ENCODE measurements around the gene CEP128. TPM values are rescaled to one million over a fixed set of nuclear protein-coding genes. Genes with fewer than 3 reads are reported as not detected.

The CEP128 gene
- total RNA-seq (2014; rRNA removed; shearing (Covaris generic)): 2.4 and 4.2 TPM in 2 replicates

GRCh38 chr14:80941241-80942185 is at the start of gene CEP128:
CEP128 (minus strand) TSS chr14:80941738.
- peak; percentile 93 for DNase-seq (ENCODE audit: low spot score)

DNA sequence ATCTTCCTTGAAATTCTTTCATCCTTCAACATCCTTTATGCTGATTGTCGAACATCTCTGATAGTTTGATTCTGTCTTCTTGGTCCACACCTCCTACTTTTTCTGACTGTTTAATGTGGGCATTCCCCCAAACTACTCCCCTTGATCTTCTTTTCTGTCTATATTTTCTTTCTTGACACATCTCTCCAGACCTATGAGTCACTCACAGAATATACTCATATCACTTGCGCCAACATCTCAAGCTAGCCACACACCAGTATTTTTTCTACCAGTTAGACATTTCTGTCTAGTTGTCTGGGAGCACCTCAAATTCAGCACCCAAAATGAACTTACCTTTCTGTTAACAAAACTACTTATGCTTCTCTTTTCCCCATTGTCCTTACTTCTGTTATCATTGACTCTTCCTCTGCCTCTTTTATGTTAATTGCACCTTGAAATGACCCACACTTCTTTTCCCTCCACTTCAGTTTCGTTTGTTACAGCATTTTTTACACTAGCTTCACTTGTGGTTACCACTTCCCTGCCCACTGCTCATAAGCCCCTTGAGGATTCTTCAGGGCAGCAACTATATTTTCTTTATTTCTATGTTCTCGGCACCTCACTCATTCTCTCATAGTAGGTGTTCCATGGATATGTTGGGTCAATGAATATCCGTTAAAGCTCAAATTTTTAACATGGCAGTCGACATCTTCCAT is 47.3 kb upstream of the CEP128 start:
- DNase-seq (ENCODE audit: low spot score): no peak

- no peak for DNase-seq (ENCODE audit: low spot score)
Measured at GRCh38 chr14:80988192-80988591, 46.7 kb upstream of the CEP128 start.

DNA sequence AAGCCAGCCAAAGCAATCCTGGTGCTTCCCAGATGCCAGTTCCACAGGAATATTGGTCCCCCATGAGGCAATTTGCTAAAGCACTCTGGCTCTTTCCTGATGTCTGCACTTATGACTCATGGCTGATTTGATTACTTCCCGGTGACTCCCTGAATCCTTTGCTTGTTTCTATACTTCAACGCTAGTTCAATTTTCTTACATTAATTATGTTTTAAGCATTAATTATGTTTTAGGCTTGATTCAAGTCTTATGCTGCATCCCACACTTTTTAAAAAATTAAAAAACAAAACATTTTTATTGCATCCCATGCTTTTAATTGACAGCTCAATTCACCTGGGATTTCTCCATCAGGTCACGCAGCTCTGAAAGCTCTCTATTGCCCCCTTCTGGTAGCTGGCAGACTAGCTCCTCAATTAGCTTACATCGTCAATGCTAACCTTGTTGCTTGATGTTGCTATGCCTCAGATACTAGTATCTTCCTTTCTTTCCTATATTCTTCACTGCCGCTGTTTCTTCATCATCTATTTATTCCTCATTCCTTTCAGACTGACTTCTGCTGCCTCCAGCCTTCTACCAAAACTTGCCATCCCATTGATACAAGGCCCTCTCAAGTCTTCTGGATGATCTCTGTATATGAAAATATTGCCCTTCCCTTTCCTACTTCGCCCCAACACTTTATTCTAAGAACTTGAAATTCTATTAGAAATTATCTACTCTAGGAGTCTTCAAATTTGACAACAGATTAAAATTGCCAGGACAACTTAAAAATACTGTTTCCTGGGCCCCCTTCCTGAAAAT is 45.9 kb upstream of the CEP128 start:
- peak; percentile 52 for DNase-seq (ENCODE audit: low spot score)

DNA sequence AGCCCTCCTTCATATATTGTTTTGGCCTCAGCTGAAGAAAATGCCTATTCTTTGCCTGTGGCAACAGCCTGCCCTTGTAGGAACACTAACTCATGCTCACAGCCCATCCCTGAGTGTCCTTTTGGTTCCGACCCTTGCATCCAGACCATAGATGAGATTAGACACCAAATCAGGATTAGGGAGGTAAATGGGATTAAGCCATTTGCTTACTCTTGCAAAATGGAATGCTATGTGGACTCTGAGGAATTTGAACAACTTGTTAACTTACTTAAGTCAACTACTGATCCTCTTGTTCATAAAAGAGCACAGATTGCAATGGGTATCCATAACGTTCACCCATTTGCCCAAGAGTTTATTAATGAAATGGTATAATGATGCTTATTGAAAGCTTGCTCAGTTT is 41.2 kb upstream of the CEP128 start:
- DNase-seq (ENCODE audit: low spot score): no peak

- DNase-seq (ENCODE audit: low spot score): no peak
Measured at GRCh38 chr14:80981673-80982072, 40.1 kb upstream of the CEP128 start.

- no peak for DNase-seq (ENCODE audit: low spot score)
Measured at GRCh38 chr14:80981156-80981555, 39.6 kb upstream of the CEP128 start.

DNA sequence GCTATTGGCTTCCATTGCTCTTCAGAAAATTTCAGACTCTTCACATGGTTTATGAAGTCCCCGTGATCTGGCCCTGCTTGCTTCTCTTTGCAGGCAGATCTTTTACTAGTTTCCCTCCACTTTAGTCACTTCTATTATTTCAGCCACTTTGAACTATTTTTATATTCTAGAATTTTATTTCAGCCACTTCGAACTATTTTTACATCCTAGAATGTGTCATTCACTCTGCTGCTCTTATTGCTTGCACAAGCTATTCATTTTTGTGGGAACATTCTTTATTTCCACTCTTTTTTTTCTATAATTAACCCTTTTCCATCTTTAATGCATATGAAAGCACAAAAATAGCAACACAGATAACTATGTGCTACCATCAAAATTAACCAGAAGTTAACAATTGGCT is 38.4 kb upstream of the CEP128 start:
- DNase-seq (ENCODE audit: low spot score): no peak

- DNase-seq (ENCODE audit: low spot score): no peak
Measured at GRCh38 chr14:80978403-80978802, 36.9 kb upstream of the CEP128 start.

DNA sequence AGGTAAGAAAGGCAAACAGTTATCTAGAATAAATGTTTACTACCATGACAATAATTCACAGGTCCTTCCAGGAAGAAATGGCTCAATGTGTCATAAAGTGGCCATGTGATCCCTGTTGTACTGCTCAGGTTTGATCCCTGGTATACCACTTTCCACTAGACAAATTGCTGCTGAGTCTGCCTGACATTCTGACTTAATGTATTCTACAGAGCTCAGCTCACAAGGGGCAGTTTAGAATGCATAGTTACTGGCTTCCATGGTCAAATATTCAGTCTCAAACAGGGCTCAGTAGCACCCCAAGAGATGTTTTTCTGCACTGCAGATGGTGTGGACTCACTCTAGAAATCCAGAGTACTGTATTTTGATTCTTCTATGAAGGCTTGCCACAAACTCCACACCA is 35.7 kb upstream of the CEP128 start:
- DNase-seq (ENCODE audit: low spot score): no peak

DNA sequence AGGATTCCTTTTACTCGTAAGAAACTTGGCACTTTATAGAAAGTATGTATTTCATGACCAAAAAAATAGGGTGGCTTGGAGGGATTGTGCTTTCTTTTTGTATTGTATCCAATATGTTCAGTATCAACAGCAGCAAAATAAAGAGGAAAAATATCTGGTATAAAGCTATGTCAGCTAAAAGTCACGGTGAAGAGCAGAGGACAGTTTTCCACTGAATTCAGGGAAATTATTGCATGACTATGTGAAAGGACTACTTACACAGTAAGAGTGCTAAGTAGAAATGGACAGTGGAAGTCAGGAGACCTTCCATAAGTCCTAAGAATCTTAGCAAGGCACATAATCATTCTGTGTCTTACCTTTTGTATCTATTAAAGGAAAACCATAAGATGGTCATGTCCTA is 33.1 kb upstream of the CEP128 start:
- no peak for DNase-seq (ENCODE audit: low spot score)

DNA sequence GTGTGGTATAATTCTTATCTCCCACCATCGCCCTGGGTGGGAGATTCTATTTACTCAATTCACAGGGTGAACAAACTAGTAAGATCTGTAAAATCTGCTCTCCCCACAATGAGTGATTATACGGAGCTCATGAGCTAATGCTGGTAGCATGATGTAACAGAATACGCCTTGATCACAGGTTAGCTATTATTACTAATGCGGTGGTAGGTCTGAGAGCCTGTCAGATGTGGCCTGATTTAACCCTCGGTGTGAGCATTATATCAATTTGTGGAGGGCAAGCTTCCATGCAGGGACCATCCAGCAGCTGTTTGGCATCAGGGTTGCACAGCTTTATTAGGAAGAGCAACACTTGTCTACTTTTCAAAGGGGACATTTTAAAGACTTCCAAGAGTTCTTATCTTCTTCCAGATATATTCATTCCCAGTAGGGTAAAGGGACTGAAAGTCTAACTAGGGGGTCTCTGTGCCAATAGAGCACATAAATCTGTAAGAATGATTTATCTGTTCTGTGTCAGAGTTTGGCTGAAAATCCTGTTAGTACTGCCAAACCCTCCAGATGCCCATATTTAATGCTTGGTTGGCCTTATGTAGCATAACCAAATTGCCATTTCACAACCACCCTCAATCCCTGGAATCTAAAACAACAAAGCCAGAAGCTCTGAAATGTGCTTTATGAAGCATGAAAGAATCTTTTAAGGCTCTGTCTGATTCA is 32.5 kb upstream of the CEP128 start:
- DNase-seq (ENCODE audit: low spot score): no peak

DNA sequence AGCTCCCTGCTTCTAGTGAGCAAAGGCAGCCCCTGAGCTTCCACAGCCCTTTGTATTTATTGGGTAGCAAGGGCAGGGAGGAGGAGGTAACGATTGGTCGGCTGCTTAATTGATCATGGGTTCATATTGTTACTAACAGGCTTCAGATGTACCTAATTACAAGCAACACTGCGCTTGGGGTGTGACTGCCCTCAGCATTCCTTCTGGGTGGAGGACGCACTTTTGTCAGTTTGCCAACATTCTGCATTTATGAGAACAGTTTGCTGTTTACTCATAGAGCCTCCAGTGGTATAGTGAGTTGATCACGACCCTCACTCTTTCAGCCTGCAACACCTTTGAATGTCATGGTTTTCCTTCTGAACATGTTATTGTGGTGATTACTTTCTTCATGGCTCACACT is 23.5 kb upstream of the CEP128 start:
- DNase-seq (ENCODE audit: low spot score): no peak

DNA sequence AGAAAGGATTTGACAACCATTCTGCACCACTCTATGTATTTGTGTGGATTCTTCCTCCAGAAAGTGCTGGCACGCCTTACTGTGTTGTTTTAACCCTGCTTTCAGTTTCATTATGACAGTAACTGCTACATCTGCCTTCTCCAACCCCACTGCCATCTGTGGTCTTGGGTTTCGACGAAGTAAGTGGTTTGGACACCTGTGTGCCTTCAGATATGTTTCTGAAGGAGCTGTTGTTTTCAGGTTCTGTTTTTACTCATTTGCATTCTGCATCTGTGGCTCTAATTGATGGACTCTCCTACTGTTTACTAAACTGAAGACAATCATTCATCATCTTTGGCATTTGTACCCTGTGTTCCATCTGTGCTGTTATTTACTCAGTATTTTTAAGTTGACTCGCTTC is 18.0 kb upstream of the CEP128 start:
- DNase-seq (ENCODE audit: low spot score): no peak

DNA sequence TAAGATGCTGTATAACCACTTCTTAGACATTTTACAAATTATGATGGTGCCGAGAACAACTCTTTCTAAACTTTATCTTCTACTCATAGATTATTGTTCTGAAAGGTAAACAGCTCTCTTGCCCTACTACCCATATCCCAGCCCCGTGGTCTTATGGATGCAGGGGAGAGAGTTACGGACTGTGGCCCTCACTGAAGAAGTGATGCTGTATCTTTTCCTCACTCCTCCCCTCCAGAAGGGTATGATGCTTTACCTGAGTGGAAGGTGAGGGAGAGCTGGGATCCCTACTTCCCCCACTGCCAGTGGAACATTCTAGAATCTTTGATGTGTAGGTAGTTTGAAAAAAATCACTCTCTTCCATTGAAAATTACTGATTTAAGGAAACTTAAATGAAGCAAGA is 17.4 kb upstream of the CEP128 start:
- DNase-seq (ENCODE audit: low spot score): no peak

DNA sequence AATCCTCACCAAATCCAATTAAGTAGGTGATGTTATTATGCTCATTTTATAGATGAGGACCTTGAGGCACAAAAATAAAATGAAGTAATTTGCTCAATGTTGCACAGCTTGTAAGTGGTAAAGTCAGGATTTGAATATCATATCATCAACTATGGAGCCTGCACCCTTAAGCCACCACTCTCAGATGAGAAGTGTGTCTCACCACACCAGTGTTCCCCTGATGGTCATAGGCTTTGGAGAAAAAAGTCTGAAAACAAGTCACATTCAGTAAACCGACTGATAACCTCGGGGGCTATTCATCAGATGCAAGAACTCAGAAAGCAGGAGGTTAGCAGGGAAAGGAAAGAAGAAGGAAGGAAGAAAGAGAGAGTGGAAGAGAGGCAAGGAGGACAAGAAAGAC is 16.7 kb upstream of the CEP128 start:
- no peak for DNase-seq (ENCODE audit: low spot score)

DNA sequence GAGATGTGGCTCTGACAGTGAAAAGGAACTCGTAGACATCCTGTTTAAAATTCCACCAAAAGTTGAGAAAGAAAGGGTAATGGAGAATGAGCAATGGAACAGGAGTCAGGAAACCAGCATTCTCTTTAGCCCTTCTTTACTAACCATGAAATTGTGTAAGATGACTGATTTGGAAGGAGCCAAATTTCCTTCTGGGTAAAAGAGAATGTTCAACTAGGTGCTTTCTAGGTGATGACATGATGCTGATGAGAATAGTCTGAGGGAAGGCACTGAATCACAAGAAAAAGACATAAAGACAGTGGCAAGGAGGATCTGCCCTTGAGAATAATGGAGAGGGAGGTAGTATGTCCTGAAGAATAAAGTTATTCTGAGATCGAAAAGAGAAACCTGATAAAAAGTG is 16.1 kb upstream of the CEP128 start:
- DNase-seq (ENCODE audit: low spot score): no peak

- DNase-seq (ENCODE audit: low spot score): no peak
Measured at GRCh38 chr14:80956922-80957321, 15.4 kb upstream of the CEP128 start.

DNA sequence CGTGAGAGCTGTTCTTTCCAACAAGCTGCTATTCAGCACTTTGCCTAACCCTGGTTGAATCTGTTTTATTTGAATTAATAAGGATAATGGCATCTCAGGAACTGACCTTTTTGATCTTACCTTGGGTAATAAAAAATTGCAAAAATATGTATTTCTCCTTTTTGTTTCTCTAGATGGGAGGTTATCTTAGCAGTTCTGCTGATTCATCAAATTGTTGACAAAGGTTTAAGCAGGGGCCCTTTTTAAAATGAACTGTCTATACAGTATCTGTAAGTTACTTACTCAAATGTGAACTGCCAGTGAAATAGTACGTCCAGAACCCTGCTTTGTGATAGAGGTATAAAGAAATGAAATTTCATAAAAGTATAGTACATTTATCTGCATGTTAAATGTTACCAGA is 14.6 kb upstream of the CEP128 start:
- no peak for DNase-seq (ENCODE audit: low spot score)

DNA sequence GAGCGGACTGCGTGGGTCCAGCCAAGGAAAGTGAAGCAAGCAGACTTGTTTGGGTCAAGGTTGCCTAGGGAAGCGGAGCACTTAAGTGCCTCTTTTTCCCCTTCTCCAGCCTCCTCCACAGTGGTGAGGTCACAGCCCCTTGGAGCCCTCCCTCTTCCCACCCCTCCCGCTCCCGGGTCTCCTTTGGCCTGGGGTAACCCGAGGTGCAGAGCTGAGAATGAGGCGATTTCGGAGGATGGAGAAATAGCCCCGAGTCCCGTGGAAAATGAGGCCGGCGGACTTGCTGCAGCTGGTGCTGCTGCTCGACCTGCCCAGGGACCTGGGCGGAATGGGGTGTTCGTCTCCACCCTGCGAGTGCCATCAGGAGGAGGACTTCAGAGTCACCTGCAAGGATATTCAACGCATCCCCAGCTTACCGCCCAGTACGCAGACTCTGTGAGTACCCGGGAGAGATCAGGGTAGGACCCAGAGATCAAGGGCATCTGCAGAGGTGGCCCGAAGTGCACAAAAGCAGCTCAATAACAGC is 13.9 kb upstream of the CEP128 start, which contains the start of gene TSHR:
Gene TSHR (plus strand): TSS at position 206 of the 526 bp plus-strand sequence. CDS start 60 bp downstream, at position 266.
- no peak for DNase-seq (ENCODE audit: low spot score)

DNA sequence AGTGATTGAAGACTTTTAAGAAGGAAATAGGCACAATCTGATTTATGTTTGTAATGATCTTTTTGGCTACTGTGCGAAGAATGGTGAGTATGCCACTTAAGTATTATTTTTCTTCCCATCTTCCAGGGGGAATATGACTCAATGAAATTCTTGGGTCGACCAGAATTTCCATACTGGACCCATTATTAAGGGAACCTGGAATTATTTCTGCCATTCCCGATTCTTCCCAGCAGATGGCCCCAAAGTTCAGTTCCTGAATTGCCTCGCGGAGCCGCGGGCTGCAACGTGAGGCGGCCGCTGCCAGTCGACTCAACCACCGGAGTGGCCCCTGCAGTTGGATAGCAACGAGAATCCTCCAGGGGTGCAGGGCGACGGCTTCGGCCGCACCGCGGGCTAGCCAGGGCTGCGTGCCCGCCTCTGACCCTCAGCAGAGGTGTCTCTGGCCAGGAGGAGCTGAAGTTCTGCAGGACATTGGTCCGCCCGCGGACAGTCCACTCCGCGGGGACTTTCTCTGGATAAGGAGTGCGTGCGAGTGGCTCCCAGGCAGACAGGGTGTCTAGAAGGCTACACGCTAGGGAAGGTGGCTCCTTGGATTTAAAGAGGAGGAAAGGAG is 13.3 kb upstream of the CEP128 start:
- peak; percentile 38 for DNase-seq (ENCODE audit: low spot score)
